Measurements from ENCODE around the gene SETBP1. TPM values are rescaled to one million over a fixed set of nuclear protein-coding genes. Genes with fewer than 3 reads are reported as not detected.

Gene SETBP1
- total RNA-seq, 1 donor from 2014 or later, result 22.6 TPM

- peaks cover 7% of the 10 kb centered on the region for H3K27me3 Mint-ChIP-seq
- no peak for DNase-seq
- no peak overlapping the region for H3K27ac Mint-ChIP-seq
- H3K4me1 Mint-ChIP-seq, result peaks cover 14% of the 10 kb centered on the region
- no peaks in the 10 kb centered on the region for H3K9me3 Mint-ChIP-seq
- no peak overlapping the region for H3K4me3 Mint-ChIP-seq
- H3K36me3 Mint-ChIP-seq (ENCODE audit: low read depth), result peaks cover 2% of the 10 kb centered on the region
- intact Hi-C loops (cut with micrococcal nuclease), result no loop called here
Measured at GRCh38 chr18:44883671-44884070, 203.0 kb downstream of the SETBP1 start.

- peaks cover 18% of the 10 kb centered on the region for H3K4me1 Mint-ChIP-seq
- no peaks in the 10 kb centered on the region for H3K9me3 Mint-ChIP-seq
- H3K36me3 Mint-ChIP-seq (ENCODE audit: low read depth), result peaks cover 2% of the 10 kb centered on the region
- intact Hi-C loops (cut with micrococcal nuclease), result no loop called here
- H3K27me3 Mint-ChIP-seq, result peaks cover 7% of the 10 kb centered on the region
- no peak overlapping the region for H3K27ac Mint-ChIP-seq
- no peak for DNase-seq
- H3K4me3 Mint-ChIP-seq, result no peak overlapping the region
Measured at GRCh38 chr18:44884431-44884830, 203.7 kb downstream of the SETBP1 start.

DNA sequence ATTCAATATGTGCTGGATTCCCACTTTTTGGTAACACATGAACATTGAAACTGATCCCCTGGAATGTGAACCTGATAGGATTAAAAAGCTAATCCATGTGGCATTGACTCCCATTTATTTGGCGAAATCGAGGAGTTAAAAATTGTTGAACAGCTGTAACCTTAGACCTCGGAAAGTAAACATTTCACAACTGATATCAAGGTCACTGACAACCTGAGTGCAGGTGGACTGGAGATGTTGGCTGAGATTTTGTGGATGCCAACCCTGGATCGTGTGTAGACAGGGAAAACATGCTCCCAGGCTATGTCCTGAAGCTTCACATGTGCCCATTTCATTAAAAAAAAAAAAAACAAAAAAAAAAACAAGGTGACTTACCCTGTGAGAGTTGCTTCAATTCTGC is 204.8 kb downstream of the SETBP1 start:
- peaks cover 18% of the 10 kb centered on the region for H3K4me1 Mint-ChIP-seq
- intact Hi-C loops (cut with micrococcal nuclease), result no loop called here
- peaks cover 7% of the 10 kb centered on the region for H3K27me3 Mint-ChIP-seq
- peaks cover 4% of the 10 kb centered on the region for H3K36me3 Mint-ChIP-seq (ENCODE audit: low read depth)
- no peak for DNase-seq
- no peak overlapping the region for H3K4me3 Mint-ChIP-seq
- no peak overlapping the region for H3K27ac Mint-ChIP-seq
- peaks cover 1% of the 10 kb centered on the region for H3K9me3 Mint-ChIP-seq

DNA sequence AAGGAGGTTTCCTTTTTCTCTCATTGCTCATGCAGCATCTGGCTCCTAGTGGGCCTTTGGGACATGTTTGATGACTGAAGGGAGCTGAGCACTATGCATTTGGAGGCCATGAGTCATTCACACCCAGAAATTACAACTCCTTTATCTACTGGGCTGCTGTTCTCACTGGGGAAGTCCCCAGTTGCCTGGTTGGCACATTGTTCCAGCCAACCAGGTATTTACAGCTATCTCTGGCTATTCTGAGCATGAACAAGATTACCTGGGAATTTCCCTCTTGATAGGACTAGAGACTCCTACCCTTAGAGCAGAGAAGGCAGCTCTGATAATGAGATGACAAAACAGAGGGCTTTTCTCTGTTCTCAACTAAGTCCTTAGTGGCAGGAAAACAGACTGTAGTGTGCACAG is 206.5 kb downstream of the SETBP1 start:
- Mint-ChIP-seq H3K9me3 (peaks cover 8% of the 10 kb centered on the region), H3K27me3 (peaks cover 2% of the 10 kb centered on the region), H3K4me3 (peak overlapping the region; percentile 59), H3K27ac (peak overlapping the region; percentile 93), H3K36me3 (ENCODE audit: low read depth) (peaks cover 14% of the 10 kb centered on the region), H3K4me1 (peaks cover 27% of the 10 kb centered on the region)
- intact Hi-C loops (cut with micrococcal nuclease), result loop anchor here (1.0 to 2.0 kb wide), 6 partner anchors 48 to 208 kb away; no protein-coding TSS in a partner anchor
- peak; percentile 73 for DNase-seq

GRCh38 chr18:44889111-44889510 is 208.4 kb downstream of the SETBP1 start:
- intact Hi-C loops (cut with micrococcal nuclease), result no loop called here
- H3K27ac Mint-ChIP-seq, result peak overlapping the region; percentile 16
- H3K4me1 Mint-ChIP-seq, result peaks cover 43% of the 10 kb centered on the region
- H3K27me3 Mint-ChIP-seq, result no peaks in the 10 kb centered on the region
- no peak for DNase-seq
- peaks cover 17% of the 10 kb centered on the region for H3K36me3 Mint-ChIP-seq (ENCODE audit: low read depth)
- H3K9me3 Mint-ChIP-seq, result peaks cover 8% of the 10 kb centered on the region
- no peak overlapping the region for H3K4me3 Mint-ChIP-seq

- Mint-ChIP-seq H3K9me3 (peaks cover 8% of the 10 kb centered on the region), H3K27ac (peak overlapping the region; percentile 93)
- intact Hi-C loops (cut with micrococcal nuclease), result loop anchor here (1.0 to 10.0 kb wide), 6 partner anchors 96 to 528 kb away; partner anchors contain the start of gene SETBP1
Measured at GRCh38 chr18:44893045-44893706, 212.5 kb downstream of the SETBP1 start.

DNA sequence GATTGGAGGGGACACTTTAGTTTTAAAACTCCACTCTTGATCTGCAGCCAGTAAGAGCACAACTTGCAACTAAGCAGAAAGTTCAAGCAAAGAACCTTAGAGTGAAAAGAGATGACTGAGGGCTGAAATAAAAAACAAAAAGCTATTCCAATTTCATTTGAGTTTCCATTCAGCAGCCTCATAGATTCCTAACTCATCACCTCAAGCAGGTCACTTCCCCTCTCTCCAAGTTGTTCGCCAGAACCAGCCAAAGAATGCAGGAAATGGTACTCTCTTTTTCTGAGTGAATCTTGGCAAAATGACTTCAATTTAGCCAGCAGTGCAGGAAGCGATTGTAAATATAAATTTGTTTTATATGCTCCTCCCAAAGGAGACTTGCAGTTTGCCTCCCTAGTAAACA is 213.3 kb downstream of the SETBP1 start:
- Mint-ChIP-seq H3K4me3 (peak overlapping the region; percentile 45), H3K4me1 (peaks cover 45% of the 10 kb centered on the region), H3K36me3 (ENCODE audit: low read depth) (peaks cover 15% of the 10 kb centered on the region), H3K9me3 (peaks cover 8% of the 10 kb centered on the region), H3K27ac (peak overlapping the region; percentile 93), H3K27me3 (peaks cover 1% of the 10 kb centered on the region)
- DNase-seq, result no peak
- intact Hi-C loops (cut with micrococcal nuclease), result loop anchor here (1.0 to 10.0 kb wide), 6 partner anchors 97 to 529 kb away; partner anchors contain the start of gene SETBP1

More at GRCh38 chr18:44893045-44893706, 212.5 kb downstream of the SETBP1 start:
- H3K4me1 Mint-ChIP-seq, result peaks cover 48% of the 10 kb centered on the region
- peak overlapping the region; percentile 53 for H3K4me3 Mint-ChIP-seq
- no peaks in the 10 kb centered on the region for H3K27me3 Mint-ChIP-seq
- peaks cover 15% of the 10 kb centered on the region for H3K36me3 Mint-ChIP-seq (ENCODE audit: low read depth)
- DNase-seq, result no peak

GRCh38 chr18:44895176-44895798 is 214.6 kb downstream of the SETBP1 start:
- peaks cover 8% of the 10 kb centered on the region for H3K9me3 Mint-ChIP-seq
- DNase-seq, result peak; percentile 73
- intact Hi-C loops (cut with micrococcal nuclease), result loop anchor here (10.0 kb wide), 2 partner anchors 320 to 530 kb away; no protein-coding TSS in a partner anchor
- no peak overlapping the region for H3K4me3 Mint-ChIP-seq
- peak overlapping the region; percentile 53 for H3K27ac Mint-ChIP-seq
- peaks cover 6% of the 10 kb centered on the region for H3K27me3 Mint-ChIP-seq
- peaks cover 41% of the 10 kb centered on the region for H3K4me1 Mint-ChIP-seq
- H3K36me3 Mint-ChIP-seq (ENCODE audit: low read depth), result peaks cover 14% of the 10 kb centered on the region

DNA sequence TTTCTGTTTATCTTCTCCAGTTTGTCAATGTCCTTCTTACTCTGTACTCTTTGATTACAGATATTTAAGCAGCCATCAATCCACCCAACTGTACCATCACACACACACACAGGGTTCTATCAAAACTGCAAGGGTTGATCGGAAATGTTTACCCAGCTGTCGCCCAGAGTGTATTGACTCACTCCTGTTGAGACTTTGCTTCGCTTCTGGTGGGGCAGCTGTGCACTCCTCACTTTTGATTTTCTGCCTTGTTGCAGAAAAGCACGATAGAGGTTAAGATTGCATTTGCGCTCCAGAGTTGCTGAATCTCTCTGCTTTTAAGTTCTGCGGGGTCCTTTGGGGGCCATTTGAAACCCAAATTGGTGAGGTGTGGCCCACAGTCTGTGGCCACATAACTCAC is 216.2 kb downstream of the SETBP1 start:
- intact Hi-C loops (cut with micrococcal nuclease), result loop anchor here (10.0 kb wide), 2 partner anchors 318 to 532 kb away; no protein-coding TSS in a partner anchor
- H3K4me3 Mint-ChIP-seq, result no peak overlapping the region

DNA sequence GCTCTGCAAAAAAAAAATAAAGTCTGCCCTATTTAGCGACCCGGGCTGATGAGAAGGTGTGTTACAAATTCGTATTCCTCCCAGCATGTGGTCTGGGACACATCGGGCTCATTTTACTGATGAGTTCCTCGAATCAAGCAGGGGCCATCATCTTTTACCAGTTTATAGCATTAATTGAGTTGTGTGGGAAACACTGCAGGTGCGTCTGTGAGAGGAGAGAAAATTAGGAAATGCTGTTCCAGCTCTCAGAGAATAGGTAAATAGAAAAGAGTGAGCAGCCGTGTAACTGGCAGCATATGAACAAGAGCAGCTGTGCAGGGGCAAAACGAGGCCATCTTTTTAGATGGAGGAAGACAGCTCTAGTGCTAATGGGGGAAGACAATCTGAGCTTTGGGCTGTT is 216.7 kb downstream of the SETBP1 start:
- H3K27ac Mint-ChIP-seq, result peak overlapping the region; percentile 23

More for the DNA sequence above, 216.2 kb downstream of the SETBP1 start:
- Mint-ChIP-seq H3K27me3 (peaks cover 13% of the 10 kb centered on the region), H3K9me3 (no peaks in the 10 kb centered on the region), H3K4me1 (peaks cover 35% of the 10 kb centered on the region), H3K27ac (no peak overlapping the region), H3K36me3 (ENCODE audit: low read depth) (peaks cover 5% of the 10 kb centered on the region)
- no peak for DNase-seq

GRCh38 chr18:44897816-44898215 is 217.1 kb downstream of the SETBP1 start:
- Mint-ChIP-seq H3K27ac (peak overlapping the region; percentile 23), H3K4me1 (peaks cover 28% of the 10 kb centered on the region), H3K27me3 (peaks cover 15% of the 10 kb centered on the region), H3K4me3 (no peak overlapping the region), H3K9me3 (no peaks in the 10 kb centered on the region), H3K36me3 (ENCODE audit: low read depth) (no peaks in the 10 kb centered on the region)
- intact Hi-C loops (cut with micrococcal nuclease), result loop anchor here (10.0 kb wide), 2 partner anchors 317 to 533 kb away; no protein-coding TSS in a partner anchor
- DNase-seq, result no peak

More for the DNA sequence above, 216.7 kb downstream of the SETBP1 start:
- H3K4me3 Mint-ChIP-seq, result no peak overlapping the region
- H3K36me3 Mint-ChIP-seq (ENCODE audit: low read depth), result peaks cover 3% of the 10 kb centered on the region
- no peak for DNase-seq
- intact Hi-C loops (cut with micrococcal nuclease), result loop anchor here (10.0 kb wide), 2 partner anchors 317 to 533 kb away; no protein-coding TSS in a partner anchor
- no peaks in the 10 kb centered on the region for H3K9me3 Mint-ChIP-seq
- H3K4me1 Mint-ChIP-seq, result peaks cover 32% of the 10 kb centered on the region
- peaks cover 15% of the 10 kb centered on the region for H3K27me3 Mint-ChIP-seq

- no peaks in the 10 kb centered on the region for H3K9me3 Mint-ChIP-seq
- no peaks in the 10 kb centered on the region for H3K36me3 Mint-ChIP-seq (ENCODE audit: low read depth)
- no peak overlapping the region for H3K27ac Mint-ChIP-seq
- DNase-seq, result no peak
- peaks cover 19% of the 10 kb centered on the region for H3K27me3 Mint-ChIP-seq
- H3K4me1 Mint-ChIP-seq, result peaks cover 21% of the 10 kb centered on the region
- H3K4me3 Mint-ChIP-seq, result no peak overlapping the region
- intact Hi-C loops (cut with micrococcal nuclease), result loop anchor here (10.0 kb wide), 2 partner anchors 316 to 534 kb away; no protein-coding TSS in a partner anchor
Measured at GRCh38 chr18:44898498-44898897, 217.8 kb downstream of the SETBP1 start.

GRCh38 chr18:44899832-44900231 is 219.1 kb downstream of the SETBP1 start:
- Mint-ChIP-seq H3K9me3 (peaks cover 4% of the 10 kb centered on the region), H3K27me3 (peaks cover 26% of the 10 kb centered on the region), H3K36me3 (ENCODE audit: low read depth) (no peaks in the 10 kb centered on the region), H3K27ac (no peak overlapping the region), H3K4me1 (peaks cover 13% of the 10 kb centered on the region), H3K4me3 (no peak overlapping the region)
- DNase-seq, result no peak
- intact Hi-C loops (cut with micrococcal nuclease), result loop anchor here (10.0 kb wide), 2 partner anchors 315 to 535 kb away; no protein-coding TSS in a partner anchor

- H3K27me3 Mint-ChIP-seq, result peaks cover 29% of the 10 kb centered on the region
- H3K9me3 Mint-ChIP-seq, result peaks cover 6% of the 10 kb centered on the region
- no peak overlapping the region for H3K4me3 Mint-ChIP-seq
- DNase-seq, result no peak
- intact Hi-C loops (cut with micrococcal nuclease), result no loop called here
- H3K4me1 Mint-ChIP-seq, result peaks cover 11% of the 10 kb centered on the region
- no peaks in the 10 kb centered on the region for H3K36me3 Mint-ChIP-seq (ENCODE audit: low read depth)
- H3K27ac Mint-ChIP-seq, result no peak overlapping the region
Measured at GRCh38 chr18:44900627-44901026, 219.9 kb downstream of the SETBP1 start.
